IMR-90 (cell line): Measurements from ENCODE around the gene CEBPA. TPM values are rescaled to one million over a fixed set of nuclear protein-coding genes. Genes with fewer than 3 reads are reported as not detected.

Experiments used
- ATAC-seq: fragments of 200-7000 bp; cut with Tn5 transposase; 2 replicates; pipeline ENCODE4 v1.9.1; 2020; ENCODE audit warnings: low read depth, mild to moderate bottlenecking, moderate library complexity
- BruUV-seq: library from RNA; stranded (reverse); fragments of 400-500 nt; replicated peaks from 2 replicates; lab custom pipeline; 2021; lab: Mats Ljungman, UMichigan
- CTCF ChIA-PET: fragments of 300-600 bp; formaldehyde crosslinking; extraction: SDS; loops from one replicate; lab custom pipeline; 2021; ENCODE audit warnings: antibody characterized with exemption; lab: Yijun Ruan, JAX
- POLR2A ChIA-PET: fragments of 300-600 bp; sonication (Branson Sonifier 250); formaldehyde crosslinking; loops from one replicate; lab custom pipeline; 2022; ENCODE audit warnings: antibody characterized with exemption; ENCODE audit not compliant: unreplicated experiment; lab: Charles Lee
- DNase-seq: peaks from one replicate; pipeline ENCODE4 v3.0.0; 2013
- H2AFZ ChIP-seq: replicated peaks from 2 replicates; pipeline ENCODE3; 2013; ENCODE audit warnings: low read length, mild to moderate bottlenecking; ENCODE audit not compliant: poor library complexity
- H2AK5ac ChIP-seq: 2 replicates; pipeline ENCODE4 v1.6.1; 2013; ENCODE audit warnings: low read depth, low read length, inconsistent platforms
- H2AK9ac ChIP-seq: replicated peaks from 2 replicates; pipeline ENCODE3; 2013; ENCODE audit warnings: mild to moderate bottlenecking, low read depth, low read length, moderate library complexity; ENCODE audit not compliant: poor library complexity
- H2BK120ac ChIP-seq: 2 replicates; pipeline ENCODE4 v1.6.1; 2013; ENCODE audit warnings: low read depth, low read length, inconsistent platforms
- H2BK15ac ChIP-seq: 3 replicates; pipeline ENCODE4 v1.6.1; 2013; ENCODE audit warnings: low read depth, low read length, inconsistent platforms
- H2BK20ac ChIP-seq: 2 replicates; pipeline ENCODE4 v1.6.1; 2013; ENCODE audit warnings: low read depth, mild to moderate bottlenecking, inconsistent platforms, low read length, moderate library complexity
- H2BK5ac ChIP-seq: 2 replicates; pipeline ENCODE4 v1.6.1; 2013; ENCODE audit warnings: mild to moderate bottlenecking, low read depth, low read length, inconsistent platforms; ENCODE audit not compliant: poor library complexity, severe bottlenecking
- H3K14ac ChIP-seq: replicated peaks from 2 replicates; pipeline ENCODE4 v1.6.1; 2013; ENCODE audit warnings: low read depth, low read length, inconsistent platforms
- H3K18ac ChIP-seq: 2 replicates; pipeline ENCODE4 v1.6.1; 2013; ENCODE audit warnings: low read depth, low read length, control low read depth
- H3K23ac ChIP-seq: 2 replicates; pipeline ENCODE4 v1.6.1; 2013; ENCODE audit warnings: low read depth, low read length, inconsistent platforms
- H3K27ac ChIP-seq: 2 replicates; pipeline ENCODE4 v1.5.1; 2013; ENCODE audit warnings: mild to moderate bottlenecking, control low read depth, low read length; ENCODE audit not compliant: insufficient read depth
- H3K27me3 ChIP-seq: 2 replicates; pipeline ENCODE4 v1.6.1; 2013; ENCODE audit warnings: low read length; ENCODE audit not compliant: control insufficient read depth, insufficient read depth
- H3K36me3 ChIP-seq: 2 replicates; pipeline ENCODE4 v1.6.1; 2013; ENCODE audit warnings: low read length, mixed read lengths; ENCODE audit not compliant: control insufficient read depth, insufficient read depth
- H3K4ac ChIP-seq: 2 replicates; pipeline ENCODE4 v1.6.1; 2013; ENCODE audit warnings: low read depth, low read length, inconsistent platforms
- H3K4me1 ChIP-seq: 2 replicates; pipeline ENCODE4 v1.6.1; 2013; ENCODE audit warnings: low read length, mixed read lengths; ENCODE audit not compliant: control insufficient read depth, insufficient read depth
- H3K4me2 ChIP-seq: 2 replicates; pipeline ENCODE4 v1.6.1; 2013; ENCODE audit warnings: low read depth, mild to moderate bottlenecking, control low read depth, low read length, moderate library complexity
- H3K4me3 ChIP-seq: 2 replicates; pipeline ENCODE4 v1.5.1; 2013; ENCODE audit warnings: low read depth, mild to moderate bottlenecking, control low read depth, low read length, moderate library complexity; ENCODE audit not compliant: insufficient read depth
- H3K56ac ChIP-seq: 2 replicates; pipeline ENCODE4 v1.6.1; 2013; ENCODE audit warnings: low read length, inconsistent platforms; ENCODE audit not compliant: insufficient read depth; ENCODE audit errors: extremely low read depth
- H3K79me1 ChIP-seq, 2 experiments: 2 replicates each; pipeline ENCODE4 v1.6.1; 2013; ENCODE audit warnings: low read length in 2 of 2, inconsistent platforms in 1 of 2, low read depth in 1 of 2
- H3K9ac ChIP-seq: 2 replicates; pipeline ENCODE4 v1.6.1; 2013; ENCODE audit warnings: low read depth, low read length, control low read depth
- H3K9me1 ChIP-seq: 2 replicates; pipeline ENCODE4 v1.6.1; 2013; ENCODE audit warnings: low read length, inconsistent platforms; ENCODE audit not compliant: insufficient read depth
- H3K9me3 ChIP-seq: 2 replicates; pipeline ENCODE4 v1.6.1; 2013; ENCODE audit warnings: low read length; ENCODE audit not compliant: control insufficient read depth, insufficient read depth
- H4K20me1 ChIP-seq: 2 replicates; pipeline ENCODE4 v1.6.1; 2013; ENCODE audit warnings: low read length, inconsistent platforms; ENCODE audit not compliant: insufficient read depth
- H4K5ac ChIP-seq: 2 replicates; pipeline ENCODE4 v1.6.1; 2013; ENCODE audit warnings: mild to moderate bottlenecking, low read depth, low read length, control low read depth
- H4K8ac ChIP-seq, 2 experiments: 2 replicates each; pipeline ENCODE4 v1.6.1; 2013; ENCODE audit warnings: low read depth in 2 of 2, low read length in 2 of 2, control low read depth in 1 of 2, inconsistent platforms in 1 of 2
- H4K91ac ChIP-seq: 2 replicates; pipeline ENCODE4 v1.6.1; 2013; ENCODE audit warnings: low read depth, low read length, inconsistent platforms; ENCODE audit not compliant: insufficient read depth
- BHLHE40 ChIP-seq: fragments of 150-350 bp; IDR thresholded peaks from 2 replicates; pipeline ENCODE4 v1.6.1; 2016; ENCODE audit warnings: mild to moderate bottlenecking, low read depth, low read length
- CEBPB ChIP-seq: IDR thresholded peaks from 2 replicates; pipeline ENCODE4 v1.6.1; 2012; ENCODE audit warnings: low read depth, low read length, improper control_type of control experiment
- CHD1 ChIP-seq: IDR thresholded peaks from 2 replicates; pipeline ENCODE4 v1.6.1; 2012; ENCODE audit warnings: low read depth, low read length, improper control_type of control experiment
- CTCF ChIP-seq: conservative IDR thresholded peaks from 2 replicates; pipeline ENCODE4 v1.5.1; 2012; ENCODE audit warnings: mild to moderate bottlenecking, low read depth, low read length, improper control_type of control experiment
- ELK1 ChIP-seq: fragments of 150-350 bp; IDR thresholded peaks from 2 replicates; pipeline ENCODE4 v1.6.1; 2016; ENCODE audit warnings: low read depth, mild to moderate bottlenecking, low read length, moderate library complexity, borderline replicate concordance
- MAFK ChIP-seq: IDR thresholded peaks from 2 replicates; pipeline ENCODE4 v1.6.1; 2012; ENCODE audit warnings: low read depth, low read length, improper control_type of control experiment
- MAZ ChIP-seq: IDR thresholded peaks from 2 replicates; pipeline ENCODE4 v1.6.1; 2012; ENCODE audit warnings: low read depth, mild to moderate bottlenecking, low read length, improper control_type of control experiment, moderate library complexity, borderline replicate concordance
- MXI1 ChIP-seq: IDR thresholded peaks from 2 replicates; pipeline ENCODE4 v1.6.1; 2012; ENCODE audit warnings: low read depth, mild to moderate bottlenecking, low read length, moderate library complexity, borderline replicate concordance
- POLR2A ChIP-seq: IDR thresholded peaks from 2 replicates; pipeline ENCODE4 v1.6.1; 2012; ENCODE audit warnings: mild to moderate bottlenecking, low read depth, low read length
- RAD21 ChIP-seq: IDR thresholded peaks from 2 replicates; pipeline ENCODE4 v1.6.1; 2012; ENCODE audit warnings: low read length, improper control_type of control experiment
- RCOR1 ChIP-seq: IDR thresholded peaks from 2 replicates; pipeline ENCODE4 v1.6.1; 2012; ENCODE audit warnings: mild to moderate bottlenecking, low read length, improper control_type of control experiment; ENCODE audit not compliant: insufficient replicate concordance
- RFX5 ChIP-seq: IDR thresholded peaks from 2 replicates; pipeline ENCODE4 v1.8.0; 2012; ENCODE audit warnings: low read depth, mild to moderate bottlenecking, low read length, moderate library complexity
- SMC3 ChIP-seq: fragments of 150-350 bp; IDR thresholded peaks from 2 replicates; pipeline ENCODE4 v1.6.1; 2016; ENCODE audit warnings: low read depth, mild to moderate bottlenecking, antibody characterized with exemption, low read length, moderate library complexity
- USF2 ChIP-seq: fragments of 150-350 bp; IDR thresholded peaks from 2 replicates; pipeline ENCODE4 v1.6.1; 2017; ENCODE audit warnings: mild to moderate bottlenecking, antibody characterized with exemption, low read length, low read depth
- WGBS, 2 experiments: methylation state at CpG; one replicate each; pipeline versions ENCODE4 v1.1.5 to v1.1.7; 2013; ENCODE audit warnings: missing lambda C conversion rate in 2 of 2; ENCODE audit not compliant: insufficient read length in 1 of 2; ENCODE audit errors: extremely low coverage in 2 of 2; 5-methylcytosine and 5-hydroxymethylcytosine counted together
- dilution Hi-C: fragments of 300-500 bp; cut with HindIII; formaldehyde crosslinking; loops from one replicate; pipeline ENCODE4 v1.14.3; 2018; ENCODE audit warnings: low sequenced_read_pairs; ENCODE audit not compliant: unreplicated experiment
- in situ Hi-C: fragments of 300-500 bp; cut with MboI; formaldehyde crosslinking; loops from 3 replicates; pipeline ENCODE4 v1.14.3; 2019; ENCODE audit warnings: low sequenced_read_pairs, inconsistent platforms, mixed read lengths
- intact Hi-C: fragments of 100-400 bp; cut with micrococcal nuclease; formaldehyde crosslinking; loops from 2 replicates; pipeline ENCODE4 v1.10.0; 2022
- polyA plus RNA-seq, 3 experiments: library from polyadenylated mRNA; depleted of rRNA; stranded (reverse); fragments of >200 nt; gene quantifications; 2 replicates each; pipeline ENCODE4 v1.2.3, GENCODE V29; 2012; ENCODE audit warnings: low replicate concordance in 1 of 3
- total RNA-seq: library from RNA; depleted of rRNA; stranded (reverse); fragments of >200 nt; gene quantifications from 2 replicates; pipeline ENCODE4 v1.2.3, GENCODE V29; 2012

The CEBPA gene
- total and polyA plus RNA-seq, 2 of the 4 experiments (the other 2 are of a cell fraction), result under 0.01 to 0.09 TPM

GRCh38 chr19:33301144-33301899, 1.0 kb downstream of the CEBPA start:
- intact Hi-C loops, result loop anchor here (5.0 kb wide), 2 partner anchors 64 to 71 kb away; partner anchors contain the start of gene CEBPG
- CTCF ChIA-PET, result no interaction called here

More at GRCh38 chr19:33301144-33301899, 1.0 kb downstream of the CEBPA start:
- no peaks in the 10 kb centered on the region for H4K20me1 ChIP-seq
- no peaks in the 10 kb centered on the region for H3K9me3 ChIP-seq
- H4K91ac ChIP-seq, result no peak overlapping the region
- no peaks in the 10 kb centered on the region for H3K79me1 ChIP-seq
- no peak overlapping the region for H3K4ac ChIP-seq
- H2BK120ac ChIP-seq, result no peak overlapping the region
- BruUV-seq, result no TSS peak
- no peak overlapping the region for H2BK5ac ChIP-seq
- H4K8ac ChIP-seq, result no peak overlapping the region
- H3K23ac ChIP-seq, result no peak overlapping the region
- peak overlapping the region; percentile 26 for H2AFZ ChIP-seq
- no peak overlapping the region for H2AK9ac ChIP-seq
- peaks cover 70% of the 10 kb centered on the region for H3K27me3 ChIP-seq
- no peak overlapping the region for H2AK5ac ChIP-seq
- H3K4me1 ChIP-seq, result no peaks in the 10 kb centered on the region
- no peak overlapping the region for H3K56ac ChIP-seq
- dilution Hi-C loops, result no loop called here
- DNase-seq (no peak), ATAC-seq (no peak)
- H3K4me3 ChIP-seq, result no peak overlapping the region
- no peak for TF ChIP-seq SMC3
- TF ChIP-seq CEBPB, result no peak
- no peak for TF ChIP-seq BHLHE40
- no peak for TF ChIP-seq MAZ
- TF ChIP-seq RCOR1, result no peak
- TF ChIP-seq ELK1, result no peak
- no peak for TF ChIP-seq CTCF
- no peak for TF ChIP-seq MAFK
- TF ChIP-seq RAD21, result no peak
- no peak for TF ChIP-seq USF2
- TF ChIP-seq POLR2A, result no peak
- no peak for TF ChIP-seq RFX5
- no peak for TF ChIP-seq CHD1
- TF ChIP-seq MXI1, result no peak
- H2BK15ac ChIP-seq, result no peak overlapping the region
- H3K9me1 ChIP-seq, result no peaks in the 10 kb centered on the region
- POLR2A ChIA-PET, result no interaction called here
- H4K5ac ChIP-seq, result no peak overlapping the region
- H3K36me3 ChIP-seq, result no peaks in the 10 kb centered on the region
- H2BK20ac ChIP-seq, result no peak overlapping the region
- 3% methylated on average over 32 of the region's 91 CpGs; no CpG with 5 or more reads in 1 of the 2 experiments for WGBS, 2 experiments
- H3K18ac ChIP-seq, result no peak overlapping the region
- no peak overlapping the region for H3K27ac ChIP-seq
- peak overlapping the region; percentile 54; the same call in 1 of the 2 replicates for H3K4me2 ChIP-seq
- H3K9ac ChIP-seq, result no peak overlapping the region
- no peak overlapping the region for H3K14ac ChIP-seq
- in situ Hi-C loops, result no loop called here
